GM18526 (cell line): ENCODE data around the gene TH.

ENCODE experiments used
- POLR2A ChIP-seq: IDR thresholded peaks from 3 replicates; pipeline ENCODE4 v1.6.1; 2011; ENCODE audit not compliant: insufficient read length; ENCODE audit errors: extremely low read depth

TH gene

GRCh38 chr11:2192435-2192834 is 20.8 kb upstream of the TH start:
- TF ChIP-seq POLR2A = no peak

GRCh38 chr11:2191883-2192282 is 20.3 kb upstream of the TH start:
- TF ChIP-seq POLR2A = no peak

GRCh38 chr11:2190657-2191471 is 19.2 kb upstream of the TH start:
- no peak for TF ChIP-seq POLR2A

DNA sequence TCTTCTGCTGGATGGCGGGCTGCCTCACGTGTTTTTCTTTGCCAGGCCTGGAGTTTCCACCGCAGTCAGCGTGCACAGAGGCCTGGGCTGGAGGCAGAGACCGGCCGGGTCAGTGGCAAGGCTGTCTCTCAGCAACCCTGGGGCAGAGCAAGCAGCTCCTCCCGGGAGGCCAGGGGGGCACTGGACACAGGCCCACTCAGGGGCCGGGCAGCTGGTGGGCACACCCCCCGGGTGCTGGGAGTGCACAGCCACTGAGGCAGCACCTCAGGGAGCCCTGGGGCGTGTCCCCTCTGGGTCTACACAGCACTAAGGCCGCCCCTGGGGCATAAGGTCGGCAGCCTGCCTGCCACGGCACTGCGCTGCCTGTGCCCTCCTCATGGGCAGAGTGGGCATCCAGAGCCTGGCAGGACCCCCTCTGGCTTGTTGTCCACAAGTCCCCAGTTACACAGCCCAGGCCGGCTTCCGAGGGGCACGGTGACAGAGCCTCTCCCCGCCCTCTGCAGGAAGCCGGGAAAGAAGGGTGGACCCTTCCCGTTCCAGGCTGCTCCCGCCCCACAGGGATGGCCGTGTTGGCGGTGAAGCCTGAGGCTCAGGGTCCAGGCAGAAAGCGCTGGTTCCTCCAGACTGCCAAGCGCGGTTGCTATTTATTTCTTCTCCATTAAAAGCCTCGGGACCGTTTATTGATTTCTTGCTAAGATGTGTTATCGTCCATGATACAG is 18.5 kb upstream of the TH start:
- TF ChIP-seq POLR2A = no peak

DNA sequence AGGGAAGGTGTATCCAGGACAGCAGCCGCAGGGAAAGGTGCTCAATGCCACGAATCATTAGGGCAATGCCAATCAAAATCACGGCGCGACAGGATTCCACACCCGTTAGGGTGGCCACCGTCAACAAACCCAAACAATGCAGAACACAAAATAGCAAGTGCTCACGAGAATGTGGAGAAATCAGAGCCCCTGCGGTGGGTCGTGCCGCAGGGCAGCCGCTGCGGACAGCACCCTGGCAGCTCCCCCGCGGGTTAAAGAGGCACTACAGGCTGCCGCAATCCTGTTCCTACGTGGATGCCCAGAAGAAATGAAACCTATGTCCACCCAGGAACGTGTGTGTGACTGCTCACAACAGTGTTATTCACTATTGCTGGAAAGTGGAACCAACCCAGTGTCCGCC is 17.1 kb upstream of the TH start:
- TF ChIP-seq POLR2A = no peak

DNA sequence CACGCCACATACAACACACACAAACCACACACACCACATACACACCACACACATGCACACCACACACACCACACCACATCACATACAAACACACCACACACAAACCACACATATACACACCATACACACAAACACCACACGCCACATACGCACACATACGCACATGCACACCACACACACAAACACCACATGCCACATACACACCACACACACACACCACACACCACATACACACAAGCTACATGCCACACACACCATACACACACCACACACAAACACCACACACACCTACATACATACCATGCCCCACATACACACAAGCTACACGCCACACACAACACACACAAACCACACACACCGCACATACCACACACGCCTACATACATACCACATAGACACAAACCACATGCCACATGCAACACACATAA is 15.7 kb upstream of the TH start:
- TF ChIP-seq POLR2A = no peak

DNA sequence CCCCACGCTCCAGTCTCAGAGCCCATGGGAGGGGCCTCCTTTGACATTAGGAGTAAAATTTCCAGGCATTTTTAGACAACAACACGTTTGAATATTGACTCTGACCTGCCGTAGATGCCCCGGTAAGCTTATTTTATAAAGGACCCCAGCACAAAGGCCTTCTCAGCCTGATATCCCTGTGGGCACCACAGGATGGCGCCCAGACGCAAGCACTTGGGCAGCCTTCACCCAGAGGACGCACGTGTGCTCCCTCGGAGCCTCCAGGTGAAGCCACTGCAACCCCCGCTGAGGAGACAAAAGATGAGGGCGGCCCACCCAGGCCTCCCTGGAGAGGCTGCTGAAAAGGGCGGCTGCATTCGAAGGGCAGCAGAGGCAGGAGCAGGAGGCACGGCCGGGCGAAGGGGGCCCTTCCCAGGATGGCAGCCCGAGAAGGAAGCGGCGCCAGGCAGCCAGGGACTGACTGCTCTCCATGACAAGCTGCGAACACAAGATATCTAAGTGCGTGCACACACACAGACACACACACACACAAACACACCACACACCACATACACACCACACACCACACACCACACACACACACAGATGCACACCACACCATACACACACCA is 15.2 kb upstream of the TH start:
- no peak for TF ChIP-seq POLR2A

GRCh38 chr11:2185324-2186085 is 13.9 kb upstream of the TH start:
- no peak for TF ChIP-seq POLR2A

DNA sequence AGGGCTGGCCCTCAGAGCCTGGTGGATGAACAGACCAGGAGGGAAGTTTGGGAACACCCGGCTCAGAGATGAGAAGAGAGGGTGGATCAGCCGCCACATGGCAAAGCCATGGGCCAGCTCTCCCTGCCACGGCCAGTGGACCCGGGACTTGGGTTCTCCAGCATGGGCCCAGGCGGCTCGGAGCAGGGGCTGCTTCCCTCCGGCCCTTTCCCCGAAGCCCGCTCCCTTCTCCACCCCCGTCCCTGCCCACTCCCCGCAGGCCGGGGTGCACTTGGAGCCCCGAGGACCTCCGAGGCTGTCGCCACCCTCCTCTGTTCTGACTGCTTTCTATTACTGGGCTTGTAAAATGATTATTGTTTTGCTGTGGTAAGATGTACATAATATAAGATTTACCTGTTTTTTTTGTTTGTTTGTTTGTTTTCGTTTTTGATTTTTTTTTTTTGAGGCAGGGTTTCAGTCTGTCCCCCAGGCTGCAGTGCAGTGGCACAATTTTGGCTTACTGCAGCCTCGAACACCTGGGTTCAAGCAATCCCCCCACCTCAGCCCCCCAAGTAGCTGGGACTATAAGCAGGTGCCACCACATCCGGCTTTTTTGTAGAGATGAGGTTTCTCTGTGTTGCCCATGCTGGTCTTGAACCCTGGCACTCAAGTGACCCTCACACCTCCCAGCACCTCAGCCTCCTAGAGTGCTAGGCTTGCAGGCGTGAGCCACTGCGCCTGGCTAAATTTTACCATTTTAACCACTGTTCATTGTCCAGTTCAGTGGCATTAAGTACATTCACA is 11.3 kb upstream of the TH start:
- no peak for TF ChIP-seq POLR2A

DNA sequence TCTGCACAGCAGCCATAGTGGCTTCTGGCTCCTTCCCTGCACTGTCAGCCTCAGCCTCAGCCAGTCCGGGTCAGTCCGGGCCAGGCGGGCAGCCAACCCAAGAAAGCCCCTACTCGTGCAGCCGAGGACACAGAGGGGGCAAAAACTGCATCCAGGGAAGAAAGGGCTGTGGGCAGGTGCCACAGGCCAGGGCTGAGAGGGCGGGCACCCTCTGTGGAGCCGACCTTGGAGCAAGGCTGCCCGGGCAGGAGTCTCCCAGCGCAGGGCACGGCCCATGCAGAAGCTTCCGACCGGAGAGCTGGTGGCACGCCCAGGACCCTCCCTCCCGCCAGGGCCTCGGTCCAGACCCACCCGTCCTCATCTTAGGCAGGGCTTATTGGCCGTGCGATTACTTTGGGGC is 10.5 kb upstream of the TH start:
- no peak for TF ChIP-seq POLR2A

DNA sequence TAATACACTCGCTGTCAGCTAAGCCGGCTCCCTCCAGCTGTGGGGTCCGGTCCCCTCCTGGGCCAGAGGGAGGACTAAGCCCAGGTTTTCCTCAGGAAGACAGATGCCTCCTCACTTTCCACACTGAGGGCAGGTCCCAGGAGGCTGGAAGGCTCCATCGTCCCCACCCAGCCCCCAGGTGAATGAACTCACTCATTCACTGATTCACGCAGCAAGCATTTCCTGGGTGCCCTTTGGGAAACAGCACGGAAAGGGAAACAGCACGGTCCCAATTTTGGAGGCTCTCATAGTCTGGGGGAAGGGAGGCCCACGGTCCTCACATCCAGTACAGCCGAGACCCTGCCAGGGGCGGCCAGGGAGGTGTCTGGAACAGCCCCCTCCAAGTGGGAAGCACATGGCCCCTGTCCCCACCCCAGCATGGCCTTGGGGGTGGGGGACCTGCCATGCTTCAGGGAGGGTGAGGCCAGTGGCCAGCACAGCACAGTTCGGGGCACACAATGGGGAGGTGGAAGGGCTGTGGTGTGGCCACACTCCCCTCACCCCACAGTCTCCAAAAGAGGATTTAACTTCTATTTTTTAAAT is 9.3 kb upstream of the TH start:
- no peak for TF ChIP-seq POLR2A

- TF ChIP-seq POLR2A = no peak
These were observed 8.7 kb upstream of the TH start for GRCh38 chr11:2180347-2180746.

DNA sequence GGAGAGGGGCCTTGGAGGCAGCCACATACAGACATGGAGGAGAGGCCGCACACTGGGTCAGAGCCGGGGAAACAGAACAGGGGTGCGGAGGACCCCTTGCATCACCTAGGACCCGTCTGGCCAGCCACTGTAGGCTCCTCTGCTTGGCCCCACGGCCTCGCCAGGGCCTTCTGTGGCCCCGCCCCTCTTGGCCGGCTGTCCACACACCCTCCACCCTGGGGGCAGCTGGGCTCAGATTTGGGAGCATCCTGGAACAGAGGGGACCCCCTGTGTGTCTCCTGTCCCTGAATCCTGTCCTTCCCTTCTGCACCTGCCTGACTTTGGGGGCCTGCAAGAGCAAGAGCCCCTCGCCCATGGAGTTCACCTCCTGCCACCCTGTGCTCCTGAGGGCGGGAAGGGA is 7.9 kb upstream of the TH start:
- no peak for TF ChIP-seq POLR2A

DNA sequence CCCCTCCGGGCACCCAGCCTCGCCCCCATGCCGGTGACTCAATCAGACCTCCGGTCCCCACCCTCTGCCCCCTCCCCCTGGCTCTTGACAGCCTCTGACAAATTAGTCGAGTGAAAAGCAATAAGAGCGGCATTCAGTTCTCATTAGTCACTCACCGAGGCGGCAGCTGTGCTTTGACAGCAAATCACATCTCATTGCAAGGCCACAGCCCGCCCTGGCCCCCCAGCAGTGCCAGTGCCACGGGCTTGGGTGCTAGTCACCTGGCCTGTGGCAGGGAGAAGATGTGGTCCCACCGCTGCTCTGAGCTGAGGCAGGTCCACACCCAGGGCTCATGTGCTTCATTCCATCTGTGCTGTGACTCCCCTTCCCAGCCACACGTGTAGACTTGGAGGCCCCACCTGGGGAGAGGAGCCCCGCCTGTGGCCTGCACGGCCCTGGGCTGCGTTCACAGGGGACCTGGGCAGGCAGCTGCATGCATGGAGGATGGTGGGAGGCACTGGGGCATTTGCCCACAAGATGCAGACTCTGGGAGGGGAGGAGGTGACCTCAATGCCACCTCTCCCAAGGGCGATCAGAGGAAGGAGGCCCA is 7.4 kb upstream of the TH start:
- no peak for TF ChIP-seq POLR2A
